Measurements from ENCODE around the gene NDUFA12.

NDUFA12 gene

DNA sequence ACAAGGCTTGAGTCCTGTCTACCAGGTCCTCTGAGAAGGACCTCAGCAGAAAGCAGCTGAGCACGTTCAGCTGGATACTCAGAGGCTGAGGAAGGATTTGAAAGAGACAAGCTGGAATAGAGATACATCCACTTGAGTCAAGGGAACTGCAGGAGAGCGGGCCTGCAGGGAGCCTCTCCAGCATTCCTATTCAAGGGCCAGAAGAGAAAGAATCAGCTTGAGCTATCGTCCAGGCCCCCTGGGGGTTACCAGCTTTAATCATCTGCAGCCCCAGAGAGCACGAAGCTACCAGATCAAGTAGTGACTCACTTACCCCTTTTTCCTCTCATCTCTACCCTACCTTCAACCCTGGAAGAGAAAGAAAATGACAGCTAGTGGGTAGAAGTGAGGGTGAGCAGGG is 80.9 kb downstream of the NDUFA12 start:
- WGBS, 2 donors (ENCODE audit: extremely low coverage in 2 of 2, insufficient read length in 2 of 2, insufficient replicate concordance in 1 of 2), result no CpG with 5 or more reads among the region's 4 CpGs
- H2BK15ac ChIP-seq (ENCODE audit: low read length), result no peak overlapping the region
- H3K9me3 ChIP-seq (replicated peaks in 1 of 2; ENCODE audit: control insufficient read depth in 2 of 2, insufficient read depth in 1 of 2, low read depth in 1 of 2, low read length in 2 of 2), result no peaks in the 10 kb centered on the region
- H3K27me3 ChIP-seq (ENCODE audit: control insufficient read depth in 3 of 3, insufficient read depth in 3 of 3, low read depth in 1 of 3, low read length in 3 of 3), result no peaks in the 10 kb centered on the region
- H2BK5ac ChIP-seq (ENCODE audit: low read length), result no peak overlapping the region
- no peak overlapping the region for H3K27ac ChIP-seq (replicated peaks; ENCODE audit: low read length)
- H3K9ac ChIP-seq (ENCODE audit: low read depth, low read length, poor library complexity), result no peak overlapping the region
- H3K18ac ChIP-seq (ENCODE audit: low read length), result no peak overlapping the region
- H2AFZ ChIP-seq (ENCODE audit: low read length), result no peak overlapping the region
- no peaks in the 10 kb centered on the region for H3K4me1 ChIP-seq (ENCODE audit: control insufficient read depth in 2 of 2, insufficient read depth in 1 of 2, low read depth in 1 of 2, low read length in 2 of 2)
- no peak overlapping the region for H2BK12ac ChIP-seq (ENCODE audit: low read length)
- H2BK120ac ChIP-seq (ENCODE audit: low read depth, low read length), result no peak overlapping the region
- H3K4me3 ChIP-seq (ENCODE audit: low read length in 2 of 2), result no peak overlapping the region
- H2AK5ac ChIP-seq (ENCODE audit: low read depth, low read length), result no peak overlapping the region
- H3K23ac ChIP-seq (ENCODE audit: low read depth, low read length, poor library complexity), result no peak overlapping the region
- no peak overlapping the region for H3K4me2 ChIP-seq (ENCODE audit: insufficient read depth, low read length, poor library complexity, severe bottlenecking)
- no peak overlapping the region for H3K4ac ChIP-seq (ENCODE audit: low read length)
- H4K8ac ChIP-seq (ENCODE audit: low read depth, low read length), result no peak overlapping the region
- H3K36me3 ChIP-seq (replicated peaks in 1 of 2; ENCODE audit: control insufficient read depth in 2 of 2, insufficient read depth in 2 of 2, low read length in 2 of 2), result no peaks in the 10 kb centered on the region
- no peak overlapping the region for H4K91ac ChIP-seq (ENCODE audit: low read depth, low read length, poor library complexity)
- H3K79me1 ChIP-seq (ENCODE audit: low read depth, low read length), result no peaks in the 10 kb centered on the region
- no peak overlapping the region for H3K14ac ChIP-seq (ENCODE audit: low read length)
- no peak for DNase-seq (ENCODE audit: low spot score)

Measured in neuronal stem cell (in vitro differentiated cells).